Ammon's horn (tissue), 1 donor: ENCODE data around the gene PYGO2.
A peak's percentile ranks its signal among the peaks of the same experiment; 100 is the strongest.
"Not testable (repeated sequence)": the region's sequence is repeated elsewhere in the genome, so short reads cannot be mapped to it uniquely, and the experiment has no call there.

Experiments used
- DNase-seq: peaks from one replicate; pipeline ENCODE4 v3.0.0-alpha.2; 2016; ENCODE audit warnings: low spot score

The PYGO2 gene

DNA sequence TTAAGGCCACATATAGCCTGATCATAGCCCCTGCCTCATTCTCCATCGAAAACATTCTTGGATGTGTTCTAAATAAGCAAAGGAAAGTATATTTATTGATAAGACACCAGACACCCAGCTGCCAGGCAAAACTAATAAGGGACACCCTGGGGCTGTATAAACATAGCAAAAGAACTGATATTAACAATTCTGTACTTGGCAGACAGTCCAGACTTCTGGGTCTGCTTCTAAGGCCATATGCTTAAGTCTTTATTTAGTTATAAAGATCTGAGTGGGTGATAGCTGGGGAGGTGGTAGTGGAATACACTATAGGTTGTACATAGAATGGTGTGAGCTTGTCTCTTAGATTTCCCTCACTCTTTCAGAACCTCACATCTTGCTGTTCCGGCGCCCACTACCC, 16.8 kb upstream of the PYGO2 start:
- no peak for DNase-seq

DNA sequence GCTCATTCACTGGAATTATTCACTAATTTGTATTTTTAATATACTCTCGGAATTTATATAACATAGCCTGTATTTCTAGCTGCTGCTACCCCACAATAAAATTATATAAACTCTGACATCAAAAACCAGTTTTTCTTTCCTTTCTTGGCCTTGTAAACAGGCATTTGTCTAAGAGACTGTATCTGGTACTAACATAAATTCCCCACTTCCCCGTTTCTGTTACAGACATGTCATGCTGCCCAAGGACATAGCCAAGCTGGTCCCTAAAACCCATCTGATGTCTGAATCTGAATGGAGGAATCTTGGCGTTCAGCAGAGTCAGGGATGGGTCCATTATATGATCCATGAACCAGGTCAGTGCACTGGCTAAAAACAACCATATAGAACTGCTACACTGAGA, 16.2 kb upstream of the PYGO2 start:
- not testable (repeated sequence) for DNase-seq

DNA sequence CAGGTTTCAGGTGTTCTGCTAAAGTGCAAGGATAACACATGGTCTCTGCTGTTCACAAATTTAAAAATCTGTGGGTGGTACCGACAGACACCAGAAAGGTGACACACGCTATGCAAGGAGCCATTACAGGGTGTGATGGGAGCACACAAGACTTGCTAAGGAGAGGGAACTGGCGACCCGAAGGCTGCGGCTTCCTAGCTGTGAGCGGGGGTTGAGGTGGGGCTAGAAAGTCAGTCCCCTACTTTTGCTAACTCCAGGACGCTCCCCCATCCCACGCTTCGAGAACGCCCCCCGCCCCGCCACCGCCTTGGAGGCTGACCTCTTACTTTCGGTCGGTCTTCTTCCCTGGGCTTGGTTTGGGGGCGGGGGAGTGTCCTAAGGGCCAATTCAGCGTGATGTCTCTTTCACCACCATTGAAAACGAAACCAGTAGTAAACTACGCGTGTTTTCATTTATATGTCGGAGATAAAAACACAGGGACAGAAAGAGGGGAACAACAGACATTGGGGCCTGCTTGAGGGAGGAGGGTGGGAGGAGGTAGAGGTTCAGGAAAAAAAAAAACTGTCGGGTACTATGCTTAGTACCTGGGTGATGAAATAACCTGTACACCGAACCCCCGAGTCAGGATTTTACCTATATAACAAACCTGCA, 14.0 kb upstream of the PYGO2 start:
- DNase-seq = no peak

DNA sequence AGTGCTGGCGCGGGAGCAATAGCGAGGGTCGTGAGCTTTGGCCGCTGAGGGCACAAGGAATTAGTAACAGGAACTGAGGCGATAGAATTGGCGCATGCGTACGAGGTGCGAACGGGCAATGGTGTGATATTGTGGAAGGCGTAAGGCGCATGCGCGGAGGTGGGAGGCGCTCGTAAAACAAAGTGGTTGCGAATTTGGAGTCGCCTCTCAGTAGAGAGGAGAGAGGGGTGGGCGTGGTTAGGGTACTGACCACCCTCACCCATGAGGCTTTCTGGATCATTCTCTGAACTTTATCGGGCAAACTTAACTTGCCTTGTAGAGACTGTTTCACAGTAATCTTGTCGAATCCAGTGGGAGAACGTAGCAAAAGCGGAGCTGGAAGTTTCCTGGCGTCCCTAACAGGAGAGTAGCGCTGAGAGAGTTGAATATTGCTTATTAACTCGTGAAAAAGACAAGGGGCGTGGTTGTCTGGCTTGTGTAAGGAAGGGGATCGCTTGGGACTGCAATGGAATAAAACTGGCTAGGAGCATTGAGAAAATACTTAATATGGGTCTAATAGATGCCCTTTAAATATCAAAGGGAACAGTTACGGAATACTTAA, 13.3 kb upstream of the PYGO2 start:
- peak; percentile 96 for DNase-seq

DNA sequence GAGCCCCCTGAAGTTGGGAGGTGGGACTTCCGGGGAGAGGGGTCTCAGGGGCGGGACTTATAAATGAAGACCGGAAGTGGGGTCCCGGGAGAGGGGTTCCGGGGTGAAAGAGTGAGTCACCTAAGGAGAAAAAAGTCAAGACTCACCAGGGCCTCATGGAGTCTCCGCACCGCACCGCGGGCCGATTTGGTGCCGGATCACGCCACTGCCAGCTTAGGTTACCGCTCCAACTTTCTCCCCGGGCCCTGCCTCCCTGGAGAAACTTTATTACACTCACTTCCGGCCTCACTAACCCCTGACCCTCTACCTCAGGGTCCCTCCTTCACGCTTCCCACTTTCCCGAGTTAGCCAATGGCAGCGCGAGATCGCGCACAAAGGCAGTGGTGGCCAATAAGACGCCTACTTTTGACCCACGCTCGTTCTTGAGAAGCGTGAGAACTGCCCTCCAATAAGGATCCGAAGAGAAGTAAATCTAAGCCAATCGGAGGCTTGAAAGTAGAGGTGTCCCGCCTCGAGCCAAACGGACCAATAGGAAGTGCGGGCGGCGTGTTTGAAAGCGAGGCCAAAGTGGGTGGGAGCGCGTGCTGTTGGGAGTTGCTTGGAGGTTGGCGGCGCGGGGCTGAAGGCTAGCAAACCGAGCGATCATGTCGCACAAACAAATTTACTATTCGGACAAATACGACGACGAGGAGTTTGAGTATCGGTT, 12.7 kb upstream of the PYGO2 start, which contains the start of gene CKS1B:
TSS of gene CKS1B (plus strand) at position 580 of the 706 bp plus-strand sequence. CDS start at position 645, 65 bp downstream.
- DNase-seq = peak; percentile 100

DNA sequence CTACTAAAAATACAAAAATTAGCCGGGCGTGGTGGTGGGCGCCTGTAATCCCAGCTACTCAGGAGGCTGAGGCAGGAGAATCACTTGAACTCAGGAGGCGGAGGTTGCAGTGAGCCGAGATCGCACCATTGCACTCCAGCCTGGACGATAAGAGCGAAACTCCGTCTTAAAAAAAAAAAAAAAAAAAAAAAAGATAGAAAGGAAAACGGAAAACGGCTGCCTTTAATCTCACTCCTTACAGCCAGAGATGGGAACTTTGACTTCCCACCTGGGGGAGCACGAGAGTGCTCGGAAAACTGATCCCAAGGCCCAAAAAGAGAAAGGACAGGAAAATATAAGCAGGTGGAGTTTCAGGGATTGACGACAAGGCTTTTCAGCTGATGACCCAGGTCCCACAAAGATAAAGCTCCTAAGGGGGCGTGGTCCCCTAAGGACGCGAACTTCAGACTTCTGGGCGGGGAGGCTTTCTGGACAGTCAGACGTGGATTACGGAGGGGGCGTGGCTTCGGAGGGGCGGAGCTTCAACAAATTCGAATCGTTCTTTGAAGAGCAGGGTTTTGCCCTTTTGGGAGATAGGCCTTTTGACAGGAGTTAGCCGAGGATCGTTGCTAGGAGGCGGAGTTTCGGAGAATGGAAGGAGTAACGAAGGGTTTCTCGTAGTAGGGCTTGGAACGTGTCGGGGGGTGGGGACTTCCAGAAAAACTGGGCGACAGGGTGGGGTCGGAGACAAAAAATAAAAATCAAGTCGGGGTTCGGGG, 11.9 kb upstream of the PYGO2 start:
- DNase-seq = peak; percentile 88

DNA sequence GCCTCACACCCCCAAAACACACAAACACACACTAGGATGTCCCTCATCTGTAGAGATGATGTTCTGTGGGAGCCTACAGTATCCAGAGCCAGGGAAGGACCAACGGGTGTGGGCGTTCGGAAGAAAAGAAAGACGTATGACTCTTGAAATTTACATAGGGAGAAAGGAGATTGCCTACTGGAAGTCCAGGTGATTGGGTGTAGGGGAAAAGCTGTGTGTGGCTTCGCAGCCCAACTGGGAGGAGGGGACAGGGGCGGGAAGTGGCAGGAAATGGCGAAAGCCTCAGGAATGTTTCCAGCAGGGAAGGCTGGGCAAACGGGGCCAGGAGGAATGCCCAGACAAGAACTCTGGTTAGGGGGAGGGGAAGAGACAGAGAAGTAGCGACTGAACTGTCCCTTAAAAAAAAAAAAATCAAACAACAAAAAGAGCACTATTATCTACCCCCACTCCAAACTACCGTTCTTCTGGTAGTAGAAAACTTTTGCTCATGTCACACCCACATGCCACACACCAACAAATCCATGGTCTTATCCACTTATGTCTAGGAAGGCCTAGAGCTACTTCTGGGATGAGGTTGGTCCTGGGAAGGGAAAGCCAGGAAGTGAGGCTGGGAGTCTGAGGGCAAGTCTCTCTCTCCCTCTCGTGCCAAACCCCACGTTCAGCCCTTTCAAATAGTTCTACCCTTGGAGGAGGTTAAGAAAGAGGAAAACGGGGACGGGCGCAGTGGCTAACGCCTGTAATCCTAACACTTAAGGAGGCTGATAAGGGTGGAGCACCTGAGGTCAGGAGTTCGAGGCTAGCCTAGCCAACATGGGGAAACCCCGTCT, 11.1 kb upstream of the PYGO2 start:
- DNase-seq = peak; percentile 56

DNA sequence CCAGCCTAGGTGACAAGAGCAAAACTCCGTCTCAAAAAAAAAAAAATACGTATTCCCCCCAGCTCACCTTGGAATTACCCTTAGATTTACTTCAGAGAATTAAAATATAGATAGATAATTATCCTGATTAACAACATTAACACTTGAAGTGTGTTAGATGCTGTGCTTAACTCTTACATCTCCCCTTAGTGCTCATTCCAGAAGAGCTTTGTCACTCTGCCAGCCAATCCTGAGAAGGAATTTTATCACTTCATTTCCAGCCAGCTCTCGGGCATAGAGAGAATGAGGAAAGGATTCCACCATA, 10.6 kb upstream of the PYGO2 start:
- no peak for DNase-seq

DNA sequence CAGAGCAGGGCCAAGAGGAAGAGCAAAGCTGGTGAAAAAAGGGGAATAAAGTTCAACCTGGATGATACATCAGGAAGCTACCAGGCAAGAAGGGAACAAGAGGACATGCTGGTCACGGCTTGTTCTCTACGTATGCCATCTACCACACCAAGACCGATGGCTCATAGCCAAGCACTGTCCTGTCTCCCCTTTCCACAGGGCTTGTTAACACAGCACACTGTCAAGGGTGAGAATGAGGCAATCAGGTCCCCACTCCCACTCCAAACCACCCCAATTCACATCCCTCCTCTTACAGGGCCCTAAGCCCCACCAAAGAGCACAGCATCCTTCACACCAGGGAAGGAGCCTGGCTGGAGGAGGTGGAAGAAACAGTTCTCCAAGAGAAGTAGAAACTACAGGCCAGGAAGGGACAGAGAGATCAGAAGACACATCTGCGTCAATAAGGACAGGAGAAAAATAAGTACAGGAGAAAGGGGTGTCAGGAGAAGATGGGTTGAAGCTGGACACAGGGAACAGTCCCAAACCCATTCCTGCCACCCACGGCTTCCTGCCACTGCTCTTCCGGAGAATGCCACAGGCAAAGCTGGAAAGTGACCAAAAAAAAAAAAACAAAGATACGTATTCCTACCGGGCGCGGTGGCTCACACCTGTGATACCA, 9.9 kb upstream of the PYGO2 start:
- DNase-seq = no peak

DNA sequence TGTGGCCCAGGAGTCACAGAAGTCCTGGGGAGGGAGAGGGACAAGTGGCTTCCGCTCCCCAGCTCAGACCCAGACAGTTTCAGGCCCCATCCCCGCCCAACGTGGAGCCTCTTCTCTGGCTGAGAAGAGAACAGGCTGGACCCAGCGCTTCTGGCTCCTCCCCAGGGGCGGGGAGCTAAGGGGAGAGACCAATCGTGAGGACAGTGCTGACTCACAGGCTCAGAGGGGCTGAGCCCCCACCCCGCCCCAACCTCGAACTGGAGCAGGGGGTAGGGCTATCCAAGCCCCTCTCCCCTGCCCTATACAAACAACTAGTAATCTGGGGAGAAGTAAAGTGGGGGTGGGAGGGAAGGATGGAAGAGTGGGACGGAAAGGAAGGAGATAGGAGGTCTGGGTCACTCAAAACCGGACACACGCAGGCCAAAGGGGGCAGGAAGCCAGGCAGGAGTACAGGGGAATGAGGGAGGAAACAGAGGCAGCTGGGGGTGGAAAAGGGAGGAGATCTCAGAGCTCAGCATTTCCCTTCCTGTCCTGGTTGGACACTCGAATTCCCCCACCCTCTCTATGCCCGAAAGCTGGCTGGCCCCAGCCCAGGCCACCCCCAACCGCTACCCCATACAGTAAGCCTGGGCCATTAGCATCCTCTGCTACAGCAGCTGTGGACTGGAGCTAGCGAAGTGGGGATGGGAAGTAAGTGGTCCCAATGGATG, 9.2 kb upstream of the PYGO2 start, which contains the start of gene SHC1:
TSS of gene SHC1 (minus strand) at position 117 of the 710 bp plus-strand sequence. CDS start 221 bp downstream, outside the sequence.
- peak; percentile 94 for DNase-seq

DNA sequence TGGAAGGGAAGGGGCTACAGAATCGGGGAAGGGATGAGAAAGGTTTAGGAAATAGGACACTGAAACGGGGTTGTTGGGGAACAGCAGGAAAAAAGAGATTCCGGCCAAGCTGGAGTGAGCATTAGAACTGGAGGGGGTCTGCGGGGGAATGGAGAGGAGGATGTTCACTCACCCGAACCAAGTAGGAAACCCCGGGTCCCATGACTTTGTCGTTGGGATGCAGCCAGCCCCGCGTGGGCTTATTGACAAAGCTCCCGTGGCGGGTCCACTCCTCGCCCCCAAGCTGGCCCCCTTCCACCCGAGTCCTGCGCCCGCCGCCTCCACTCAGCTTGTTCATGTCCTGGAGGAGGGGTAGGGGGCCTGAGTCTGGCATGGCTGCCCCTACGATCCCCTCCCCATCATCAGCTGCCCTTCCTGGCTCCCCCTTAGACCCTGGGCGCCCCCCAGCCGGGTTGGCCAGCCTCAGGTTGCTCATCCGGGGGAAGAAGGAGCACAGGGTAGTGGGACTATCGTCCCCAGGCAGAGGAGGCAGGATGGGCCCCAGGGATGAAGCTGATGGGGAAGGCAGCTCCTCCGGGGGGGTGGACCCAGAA, 8.4 kb upstream of the PYGO2 start:
- DNase-seq = no peak

DNA sequence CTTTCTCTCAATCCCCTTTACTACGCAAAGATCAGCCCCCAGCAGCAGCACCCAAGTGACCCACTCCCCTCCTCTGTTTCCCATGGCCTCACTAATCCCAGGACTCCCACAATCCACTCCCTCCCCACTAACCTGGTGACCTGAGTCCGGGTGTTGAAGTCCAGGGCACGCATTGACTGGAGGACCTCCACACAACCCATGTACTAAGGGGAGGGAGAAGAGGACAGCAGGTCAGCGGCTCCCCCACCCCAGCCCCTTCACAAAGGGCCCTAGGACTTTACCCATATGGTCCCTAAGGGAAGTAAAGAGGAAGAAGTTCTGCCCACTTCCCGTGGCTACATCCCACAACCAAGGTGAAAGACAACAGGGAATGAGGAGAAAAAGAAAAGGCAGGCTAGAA, 7.7 kb upstream of the PYGO2 start:
- no peak for DNase-seq

DNA sequence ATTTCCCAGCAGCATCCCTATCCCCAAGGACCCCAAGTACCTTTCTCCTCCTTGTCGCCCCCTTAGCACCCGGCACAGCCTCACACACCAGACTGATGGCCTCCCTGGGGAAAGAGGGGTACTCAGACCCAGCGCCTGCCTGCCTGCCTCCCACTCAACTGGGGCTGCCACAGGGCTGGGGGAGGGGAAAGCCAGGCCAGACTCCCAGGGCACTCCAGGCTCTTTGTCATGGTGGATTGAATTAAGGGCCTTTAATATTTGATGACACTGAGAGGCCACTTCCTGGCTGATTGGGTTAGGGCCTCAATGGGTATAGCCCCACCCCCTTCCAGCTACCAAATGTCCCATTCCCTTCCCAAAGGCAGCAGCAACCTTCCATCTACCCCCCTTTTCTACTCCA, 7.1 kb upstream of the PYGO2 start:
- no peak for DNase-seq

DNA sequence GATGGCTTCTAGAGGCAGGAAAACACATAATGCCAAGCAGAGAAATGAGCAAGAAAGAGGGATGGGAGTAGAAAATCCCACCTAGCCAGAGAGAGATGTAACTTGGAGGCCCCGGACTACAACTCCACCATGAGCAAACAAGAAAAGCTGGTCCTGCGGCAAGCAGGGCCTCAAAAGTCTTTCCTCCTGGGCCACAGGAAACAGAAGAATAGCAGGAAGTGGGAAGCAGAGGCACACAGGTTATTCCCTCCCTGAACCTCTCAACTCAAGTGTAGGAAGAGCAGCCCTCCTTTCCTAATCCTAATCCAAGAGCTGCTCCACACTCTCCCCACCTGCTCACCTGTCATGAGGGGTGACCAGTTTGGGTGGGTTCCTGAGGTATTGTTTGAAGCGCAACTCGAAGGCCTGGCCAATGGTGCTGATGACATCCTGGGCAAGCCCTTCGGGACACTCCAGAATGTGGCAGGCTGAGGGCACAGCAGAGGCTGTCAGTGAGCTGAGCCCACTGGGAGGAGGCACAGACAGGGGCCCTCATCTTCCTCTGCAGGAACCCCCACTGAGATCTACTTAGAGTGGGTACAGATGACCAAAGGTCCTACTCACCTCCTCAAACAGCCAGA, 5.9 kb upstream of the PYGO2 start:
- no peak for DNase-seq

DNA sequence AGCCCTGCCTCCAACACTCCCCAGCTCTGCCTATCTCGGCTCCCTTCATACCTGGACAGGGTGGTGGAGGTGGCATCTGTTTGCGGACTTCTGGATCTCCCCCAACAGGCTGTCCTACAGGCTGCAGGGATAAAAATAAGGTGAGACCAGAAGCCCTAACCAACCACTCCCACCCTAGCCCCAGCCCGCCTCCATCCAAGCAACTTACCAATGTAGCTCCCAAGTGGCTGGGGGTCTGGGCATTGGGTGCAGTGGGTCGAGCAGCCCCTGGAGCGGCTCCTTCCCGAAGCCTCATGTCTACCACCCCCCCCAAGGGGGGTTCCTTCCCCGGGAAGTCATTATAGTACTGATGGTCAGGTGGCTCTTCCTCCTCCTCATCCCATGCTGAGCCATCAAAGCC, 4.5 kb upstream of the PYGO2 start:
- no peak for DNase-seq

DNA sequence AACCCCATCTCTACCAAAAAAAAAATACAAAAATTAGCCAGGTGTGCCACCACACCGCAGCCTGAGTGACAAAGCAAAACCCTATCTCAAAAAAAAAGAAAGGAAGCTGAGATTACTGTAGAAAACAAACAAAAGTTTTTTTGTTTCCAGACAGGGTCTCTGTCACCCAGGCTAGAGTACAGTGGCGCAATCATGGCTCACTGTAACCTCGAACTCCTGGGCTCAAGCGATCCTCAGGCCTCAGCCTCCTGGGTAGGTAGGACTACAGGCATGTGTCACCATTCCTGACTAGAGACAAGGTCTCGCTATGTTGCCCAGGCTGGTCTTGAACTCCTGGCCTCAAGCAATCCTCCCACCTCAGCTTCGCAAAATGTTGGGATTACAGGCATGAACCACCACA, 2.8 kb upstream of the PYGO2 start:
- no peak for DNase-seq

DNA sequence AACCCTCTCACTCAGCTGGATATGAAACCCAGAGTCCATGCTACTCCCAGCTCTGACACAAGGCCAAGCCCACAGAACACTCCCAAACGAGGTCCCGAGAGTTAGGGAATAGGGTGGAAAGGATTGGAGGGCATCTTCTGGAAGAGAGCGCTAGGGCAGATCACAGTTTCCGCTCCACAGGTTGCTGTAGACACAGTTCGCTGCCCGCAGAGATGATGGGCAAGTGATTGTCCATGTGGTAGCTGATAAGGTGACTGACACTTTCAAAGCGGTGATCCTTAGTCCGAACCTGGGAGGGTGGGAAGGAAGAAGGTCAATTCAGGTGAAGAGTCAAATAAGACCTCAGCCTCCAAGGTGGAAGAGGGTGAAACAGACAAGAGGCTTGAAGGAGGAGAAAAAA, 2.1 kb upstream of the PYGO2 start:
- DNase-seq = no peak

DNA sequence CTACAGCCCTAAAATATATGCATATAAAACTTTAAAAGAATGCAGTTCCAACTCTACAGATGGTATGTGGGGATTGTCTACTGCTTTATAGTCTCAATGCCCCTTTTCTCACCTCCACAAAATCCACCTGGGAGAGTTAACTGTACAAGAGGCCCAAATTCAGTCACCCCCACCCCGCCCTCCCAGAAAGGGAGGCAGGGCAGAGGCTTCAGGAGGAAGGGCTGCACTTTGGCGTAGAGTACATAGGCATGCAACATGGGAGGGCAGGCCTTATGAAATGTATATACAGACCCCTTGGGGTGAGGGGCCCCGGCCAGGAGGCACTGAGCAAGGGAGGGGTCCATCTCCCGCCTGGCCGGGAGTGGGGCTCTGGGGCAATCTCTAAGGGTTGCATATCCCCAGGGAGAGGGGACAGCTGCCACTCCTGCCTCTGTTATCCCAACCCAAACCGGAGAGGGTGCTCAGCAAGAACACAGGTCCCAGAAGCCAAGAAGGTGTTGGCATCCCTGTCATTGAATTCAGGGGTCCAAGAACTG, 1.3 kb upstream of the PYGO2 start:
- DNase-seq = no peak

DNA sequence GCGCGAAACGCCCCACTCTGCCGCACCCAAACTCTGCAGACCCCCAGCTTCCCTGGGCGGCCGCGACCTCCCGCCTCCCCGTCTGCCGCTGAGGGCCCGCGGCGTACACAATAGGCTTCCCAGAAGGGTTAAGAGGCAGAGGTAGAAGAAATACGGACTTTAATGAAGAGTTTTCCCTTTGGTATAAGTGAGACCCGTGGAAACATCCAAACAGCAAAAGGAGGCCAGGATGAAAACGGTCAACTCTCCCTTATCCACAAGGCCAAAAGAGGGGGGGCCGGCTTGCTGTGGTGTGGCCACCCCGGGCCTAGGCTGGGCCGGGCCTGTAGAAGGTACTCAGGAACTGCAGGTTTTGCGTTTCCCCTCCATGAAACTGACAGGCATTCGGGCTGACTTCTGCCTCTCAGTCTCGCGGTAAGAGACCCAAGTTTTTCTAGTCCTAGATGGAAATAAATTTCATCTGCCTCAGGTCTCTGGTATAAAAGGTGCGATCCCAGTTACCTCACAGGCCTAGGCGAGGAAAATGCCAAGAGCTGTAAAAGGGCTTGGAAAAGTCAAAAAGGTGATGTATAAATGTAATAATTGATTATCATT, 671 bp upstream of the PYGO2 start:
- no peak for DNase-seq
